ENCODE measurements around the gene CARD18. TPM values are rescaled to one million over a fixed set of nuclear protein-coding genes. Genes with fewer than 3 reads are reported as not detected.

Gene CARD18
- total RNA-seq: not detected

GRCh38 chr11:105139669-105140068 is at the start of gene CARD18:
TSS of gene CARD18 (minus strand) at chr11:105139769. CDS start at chr11:105139726, 43 bp downstream.
- H3K4me1 ChIP-seq: no peaks in the 10 kb centered on the region
- H3K27ac ChIP-seq: no peak within 1 kb of the TSS
- in situ Hi-C loops (cut with MboI; ENCODE audit: low sequenced_read_pairs in 4 of 4) (no loop called here), intact Hi-C loops (cut with DNase I; ENCODE audit: low total_unique reads) (no loop called here)
- H3K9me3 ChIP-seq: no peaks in the 10 kb centered on the region
- TF ChIP-seq POLR2A (IDR thresholded peaks at IDR 0.05) (no peak), CTCF (IDR thresholded peaks at IDR 0.05 in 4 of 5, conservative IDR thresholded peaks at IDR 0.05 in 1 of 5) (no peak)
- H3K36me3 ChIP-seq: no peaks in the 10 kb centered on the region
- H3K27me3 ChIP-seq: no peaks in the 10 kb centered on the region
- no peak within 1 kb of the TSS for H3K4me3 ChIP-seq
- DNase-seq (no peak), ATAC-seq (no peak)

DNA sequence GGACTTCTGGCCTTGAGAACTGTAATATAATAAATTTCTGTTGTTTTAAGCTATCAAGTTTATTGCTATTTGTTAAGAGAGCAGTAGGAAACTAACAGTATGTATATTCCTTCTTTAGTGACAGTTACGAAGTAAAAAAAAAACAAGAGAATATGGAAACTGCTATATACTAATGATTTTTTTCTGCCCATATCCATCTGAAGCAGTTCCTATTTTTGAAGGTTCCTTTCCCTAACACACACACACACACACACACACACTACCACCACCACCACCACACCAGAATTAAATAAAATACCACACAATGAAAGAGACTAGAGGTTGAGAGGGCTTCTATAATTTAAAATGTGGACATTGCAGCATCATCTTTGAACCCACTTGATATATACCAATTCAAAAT is 44.4 kb upstream of the CARD18 start:
- no peaks in the 10 kb centered on the region for H3K36me3 ChIP-seq
- H3K27ac ChIP-seq: no peak overlapping the region
- no peak overlapping the region for H3K4me3 ChIP-seq
- no peaks in the 10 kb centered on the region for H3K9me3 ChIP-seq
- H3K27me3 ChIP-seq: no peaks in the 10 kb centered on the region
- intact Hi-C loops (cut with DNase I; ENCODE audit: low total_unique reads) (no loop called here), in situ Hi-C loops (cut with MboI; ENCODE audit: low sequenced_read_pairs in 4 of 4) (no loop called here)
- TF ChIP-seq CTCF (IDR thresholded peaks at IDR 0.05 in 4 of 5, conservative IDR thresholded peaks at IDR 0.05 in 1 of 5) (no peak), POLR2A (IDR thresholded peaks at IDR 0.05) (no peak)
- no peaks in the 10 kb centered on the region for H3K4me1 ChIP-seq
- no peak for ATAC-seq
- DNase-seq: no peak

- Histone ChIP-seq H3K9me3 (no peaks in the 10 kb centered on the region), H3K36me3 (no peaks in the 10 kb centered on the region), H3K4me3 (no peak overlapping the region), H3K4me1 (no peaks in the 10 kb centered on the region), H3K27ac (no peak overlapping the region), H3K27me3 (no peaks in the 10 kb centered on the region)
- TF ChIP-seq POLR2A (IDR thresholded peaks at IDR 0.05) (no peak), CTCF (IDR thresholded peaks at IDR 0.05 in 4 of 5, conservative IDR thresholded peaks at IDR 0.05 in 1 of 5) (no peak)
- in situ Hi-C loops (cut with MboI; ENCODE audit: low sequenced_read_pairs in 4 of 4): no loop called here
- DNase-seq (no peak), ATAC-seq (no peak)
- intact Hi-C loops (cut with DNase I; ENCODE audit: low total_unique reads): no loop called here
These were observed 43.9 kb upstream of the CARD18 start for GRCh38 chr11:105183426-105183825.

GRCh38 chr11:105181521-105181920 is 42.0 kb upstream of the CARD18 start:
- H3K36me3 ChIP-seq: no peaks in the 10 kb centered on the region
- H3K9me3 ChIP-seq: no peaks in the 10 kb centered on the region
- intact Hi-C loops (cut with DNase I; ENCODE audit: low total_unique reads): no loop called here
- H3K27me3 ChIP-seq: no peaks in the 10 kb centered on the region
- H3K4me1 ChIP-seq: no peaks in the 10 kb centered on the region
- in situ Hi-C loops (cut with MboI; ENCODE audit: low sequenced_read_pairs in 4 of 4): no loop called here
- no peak overlapping the region for H3K4me3 ChIP-seq
- TF ChIP-seq CTCF (IDR thresholded peaks at IDR 0.05 in 4 of 5, conservative IDR thresholded peaks at IDR 0.05 in 1 of 5) (no peak), POLR2A (IDR thresholded peaks at IDR 0.05) (no peak)
- DNase-seq (no peak), ATAC-seq (no peak)
- H3K27ac ChIP-seq: no peak overlapping the region

- Histone ChIP-seq H3K4me3 (no peak overlapping the region), H3K9me3 (no peaks in the 10 kb centered on the region), H3K4me1 (no peaks in the 10 kb centered on the region), H3K27ac (no peak overlapping the region), H3K36me3 (no peaks in the 10 kb centered on the region), H3K27me3 (no peaks in the 10 kb centered on the region)
- DNase-seq (no peak), ATAC-seq (no peak)
- in situ Hi-C loops (cut with MboI; ENCODE audit: low sequenced_read_pairs in 4 of 4) (no loop called here), intact Hi-C loops (cut with DNase I; ENCODE audit: low total_unique reads) (no loop called here)
- no peak for TF ChIP-seq CTCF (IDR thresholded peaks at IDR 0.05 in 4 of 5, conservative IDR thresholded peaks at IDR 0.05 in 1 of 5)
- TF ChIP-seq POLR2A (IDR thresholded peaks at IDR 0.05): no peak
These were observed 41.5 kb upstream of the CARD18 start for GRCh38 chr11:105181100-105181499.
